ENCODE measurements around the gene TMEM150C. TPM values are rescaled to one million over a fixed set of nuclear protein-coding genes. Genes with fewer than 3 reads are reported as not detected.

Gene TMEM150C
- total and polyA plus RNA-seq, 2 experiments from 2014 or later = 0.22 to 0.44 TPM

DNA sequence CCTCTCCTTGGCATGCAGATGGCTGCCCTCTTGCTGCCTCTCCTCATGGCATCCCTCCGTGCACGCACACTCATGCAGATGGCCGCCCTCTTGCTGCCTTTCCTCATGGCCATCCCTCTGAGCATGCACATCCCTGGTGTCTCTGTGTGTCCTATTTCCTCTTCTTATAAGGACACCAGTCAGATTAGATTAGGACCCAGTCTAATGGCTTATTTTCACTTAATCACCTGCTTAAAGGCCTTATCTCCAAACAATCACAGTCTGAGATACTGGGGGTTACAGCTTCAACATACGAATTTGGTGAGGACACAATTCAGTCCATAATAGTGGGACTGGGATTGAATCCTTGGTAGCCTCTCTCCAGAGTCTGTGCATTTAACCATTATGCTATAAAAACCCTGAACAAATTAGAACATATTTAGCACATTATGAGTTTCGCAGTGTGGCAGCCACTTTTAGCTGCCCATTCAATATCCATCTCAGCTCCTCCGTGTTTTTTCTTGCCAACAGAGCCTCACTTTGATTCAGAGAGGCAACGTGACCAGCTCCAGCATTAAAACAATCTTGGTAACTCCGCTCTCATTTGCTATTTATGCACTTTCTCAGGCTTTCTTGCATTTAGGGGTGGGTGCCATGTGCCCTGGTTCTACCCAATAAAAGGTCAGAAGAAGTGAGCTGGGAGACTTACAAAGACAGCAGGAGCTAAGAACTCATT, 26.2 kb upstream of the TMEM150C start:
- in situ Hi-C loops (cut with MboI) = no loop called here
- H3K27me3 ChIP-seq (replicated peaks; ENCODE audit: insufficient read depth) = peaks cover 20% of the 10 kb centered on the region
- no peak for TF ChIP-seq EZH2phosphoT487 (IDR thresholded peaks at IDR 0.05; ENCODE audit: insufficient read depth, low read depth)
- TF ChIP-seq EZH2 (IDR thresholded peaks at IDR 0.05; ENCODE audit: insufficient read depth, poor library complexity, severe bottlenecking) = no peak
- H3K4me1 ChIP-seq (ENCODE audit: insufficient read depth) = no peaks in the 10 kb centered on the region
- no peaks in the 10 kb centered on the region for H3F3A ChIP-seq (ENCODE audit: insufficient read depth)
- H3K9me2 ChIP-seq (ENCODE audit: insufficient read depth) = no peaks in the 10 kb centered on the region
- H3K9me3 ChIP-seq (ENCODE audit: low read depth) = no peaks in the 10 kb centered on the region
- H2AFZ ChIP-seq = no peak overlapping the region
- WGBS, 2 experiments (ENCODE audit: low coverage in 1 of 2, low lambda C conversion rate in 2 of 2, missing lambda C conversion rate in 2 of 2) = 62 to 68% methylated on average over 8 of the region's 8 CpGs
- no peak overlapping the region for H3K27ac ChIP-seq
- no peaks in the 10 kb centered on the region for H4K20me1 ChIP-seq (ENCODE audit: insufficient read depth)
- no peak overlapping the region for H3K4me2 ChIP-seq (ENCODE audit: unreplicated experiment)
- no peak overlapping the region for H3K4me3 ChIP-seq
- no peaks in the 10 kb centered on the region for H3K36me3 ChIP-seq (ENCODE audit: low read depth)
- no peaks in the 10 kb centered on the region for H3K79me2 ChIP-seq (ENCODE audit: insufficient read depth)
- DNase-seq = no peak
- no peak overlapping the region for H3K9ac ChIP-seq

DNA sequence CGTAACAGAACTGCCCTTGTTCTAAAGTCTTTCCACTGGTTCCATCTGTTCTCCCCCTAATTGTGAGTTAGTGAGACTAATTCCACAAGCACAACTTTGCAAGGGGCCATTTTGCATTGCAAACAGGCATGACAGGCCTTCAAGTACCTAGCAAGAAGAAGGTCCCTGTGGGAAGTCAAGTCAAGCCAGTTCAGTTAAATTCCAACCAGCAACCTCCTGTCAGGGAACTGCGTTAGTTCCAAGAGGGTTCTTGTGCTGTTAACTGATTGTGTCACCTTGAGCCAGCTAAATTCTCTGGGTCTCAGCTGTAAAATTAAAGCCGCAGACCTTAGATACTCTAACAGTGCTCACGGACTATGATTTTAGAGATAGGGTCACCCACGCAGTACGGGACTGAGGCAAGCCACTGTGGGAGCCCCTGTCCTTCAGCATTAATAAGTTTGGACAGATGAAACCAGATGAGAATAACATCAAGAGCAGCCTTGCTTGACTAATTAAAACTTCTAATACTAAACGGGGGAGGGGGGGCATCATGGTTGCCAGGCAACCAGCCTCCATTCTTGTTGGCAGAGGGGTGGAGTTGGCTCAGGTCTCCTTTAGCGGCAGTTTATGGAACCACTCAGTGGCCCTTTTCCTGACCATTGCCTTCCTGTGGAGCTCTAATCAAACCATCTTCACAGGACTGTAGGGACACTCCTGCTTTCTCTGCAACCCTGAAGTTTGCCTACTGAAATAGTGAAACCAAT, 24.1 kb upstream of the TMEM150C start:
- H3K79me2 ChIP-seq (ENCODE audit: insufficient read depth) = no peaks in the 10 kb centered on the region
- H3K27me3 ChIP-seq (replicated peaks; ENCODE audit: insufficient read depth) = peaks cover 6% of the 10 kb centered on the region; the same call in 1 of the 2 replicates
- no peaks in the 10 kb centered on the region for H3K4me1 ChIP-seq (ENCODE audit: insufficient read depth)
- 60 to 63% methylated on average over 8 of the region's 8 CpGs for WGBS, 2 experiments (ENCODE audit: low coverage in 1 of 2, low lambda C conversion rate in 2 of 2, missing lambda C conversion rate in 2 of 2)
- no peaks in the 10 kb centered on the region for H4K20me1 ChIP-seq (ENCODE audit: insufficient read depth)
- H3K9me2 ChIP-seq (ENCODE audit: insufficient read depth) = no peaks in the 10 kb centered on the region
- DNase-seq = no peak
- H3K9ac ChIP-seq = no peak overlapping the region
- no peaks in the 10 kb centered on the region for H3K9me3 ChIP-seq (ENCODE audit: low read depth)
- no peak overlapping the region for H2AFZ ChIP-seq
- no peak overlapping the region for H3K4me2 ChIP-seq (ENCODE audit: unreplicated experiment)
- TF ChIP-seq EZH2phosphoT487 (IDR thresholded peaks at IDR 0.05; ENCODE audit: insufficient read depth, low read depth) = no peak
- no peak for TF ChIP-seq EZH2 (IDR thresholded peaks at IDR 0.05; ENCODE audit: insufficient read depth, poor library complexity, severe bottlenecking)
- H3K27ac ChIP-seq = no peak overlapping the region
- in situ Hi-C loops (cut with MboI) = no loop called here
- H3K4me3 ChIP-seq = no peak overlapping the region
- H3F3A ChIP-seq (ENCODE audit: insufficient read depth) = no peaks in the 10 kb centered on the region
- no peaks in the 10 kb centered on the region for H3K36me3 ChIP-seq (ENCODE audit: low read depth)

DNA sequence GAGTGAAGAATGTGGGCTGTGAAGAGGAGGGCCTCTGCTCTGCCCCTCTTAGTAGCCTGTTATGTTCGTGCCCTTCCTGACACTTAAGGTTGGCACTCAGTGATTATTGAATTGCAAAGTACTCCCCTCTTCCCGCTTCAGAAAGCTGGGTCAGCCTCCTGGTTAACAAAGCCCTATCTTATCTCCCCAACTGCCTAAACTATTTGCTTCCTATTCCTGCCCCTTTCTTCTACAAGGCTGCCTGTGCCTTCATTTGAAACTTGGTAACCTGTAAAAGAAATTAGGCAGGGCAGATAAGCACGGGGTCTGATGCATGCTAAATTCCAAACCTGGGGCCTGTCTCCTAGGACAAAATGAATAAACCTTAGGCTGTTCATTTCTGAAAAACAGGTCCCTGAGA, 23.1 kb upstream of the TMEM150C start:
- no peak overlapping the region for H2AFZ ChIP-seq
- no peaks in the 10 kb centered on the region; the same call in 1 of the 2 replicates for H3K27me3 ChIP-seq (replicated peaks; ENCODE audit: insufficient read depth)
- no peaks in the 10 kb centered on the region for H3K36me3 ChIP-seq (ENCODE audit: low read depth)
- no peak overlapping the region for H3K9ac ChIP-seq
- no peak for DNase-seq
- no peaks in the 10 kb centered on the region for H3F3A ChIP-seq (ENCODE audit: insufficient read depth)
- no peak overlapping the region for H3K4me2 ChIP-seq (ENCODE audit: unreplicated experiment)
- no peak for TF ChIP-seq EZH2 (IDR thresholded peaks at IDR 0.05; ENCODE audit: insufficient read depth, poor library complexity, severe bottlenecking)
- no peak for TF ChIP-seq EZH2phosphoT487 (IDR thresholded peaks at IDR 0.05; ENCODE audit: insufficient read depth, low read depth)
- H3K27ac ChIP-seq = no peak overlapping the region
- H4K20me1 ChIP-seq (ENCODE audit: insufficient read depth) = no peaks in the 10 kb centered on the region
- H3K9me3 ChIP-seq (ENCODE audit: low read depth) = no peaks in the 10 kb centered on the region
- H3K4me1 ChIP-seq (ENCODE audit: insufficient read depth) = no peaks in the 10 kb centered on the region
- in situ Hi-C loops (cut with MboI) = no loop called here
- no peaks in the 10 kb centered on the region for H3K9me2 ChIP-seq (ENCODE audit: insufficient read depth)
- no peak overlapping the region for H3K4me3 ChIP-seq
- WGBS, 2 experiments (ENCODE audit: low coverage in 1 of 2, low lambda C conversion rate in 2 of 2, missing lambda C conversion rate in 2 of 2) = 51 to 53% methylated on average over 3 of the region's 3 CpGs
- H3K79me2 ChIP-seq (ENCODE audit: insufficient read depth) = no peaks in the 10 kb centered on the region

DNA sequence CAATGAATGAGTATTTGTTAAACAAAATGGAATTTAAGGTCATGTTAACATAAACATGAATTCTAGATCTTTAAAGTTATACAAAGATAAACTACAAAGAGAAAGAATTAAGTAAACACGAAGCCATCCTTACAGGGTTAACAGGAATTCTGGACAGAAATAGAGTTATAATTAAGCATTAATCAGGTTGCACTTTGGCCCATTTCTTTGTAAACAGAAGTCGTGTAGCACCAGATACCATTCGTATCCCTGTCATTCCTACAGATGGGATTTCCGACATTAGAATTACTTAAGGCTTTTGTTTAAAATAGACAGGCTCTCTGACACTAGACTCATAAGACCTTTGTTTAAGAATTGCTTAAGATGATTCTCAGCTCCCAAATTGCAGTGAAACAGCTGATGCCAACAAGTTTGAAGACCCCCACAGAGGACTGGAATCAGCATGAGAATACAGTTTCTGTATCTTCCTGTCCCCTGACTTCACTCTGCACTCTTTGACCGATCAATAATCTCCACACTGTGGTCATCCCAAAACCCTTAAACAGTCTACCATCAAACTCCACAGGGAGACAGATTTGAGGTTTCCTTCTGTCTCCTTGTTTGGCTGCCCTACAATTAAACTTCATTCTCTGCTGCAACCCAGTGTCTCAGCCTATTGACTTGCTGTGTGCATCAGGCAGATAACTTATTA, 22.3 kb upstream of the TMEM150C start:
- no peak for DNase-seq
- H4K20me1 ChIP-seq (ENCODE audit: insufficient read depth) = no peaks in the 10 kb centered on the region
- peaks cover 4% of the 10 kb centered on the region; the same call in 1 of the 2 replicates for H3K27me3 ChIP-seq (replicated peaks; ENCODE audit: insufficient read depth)
- no peaks in the 10 kb centered on the region for H3K9me2 ChIP-seq (ENCODE audit: insufficient read depth)
- H3K36me3 ChIP-seq (ENCODE audit: low read depth) = no peaks in the 10 kb centered on the region
- H3K9ac ChIP-seq = no peak overlapping the region
- H3F3A ChIP-seq (ENCODE audit: insufficient read depth) = no peaks in the 10 kb centered on the region
- no peaks in the 10 kb centered on the region for H3K79me2 ChIP-seq (ENCODE audit: insufficient read depth)
- no peak overlapping the region for H2AFZ ChIP-seq
- H3K27ac ChIP-seq = no peak overlapping the region
- in situ Hi-C loops (cut with MboI) = no loop called here
- no peaks in the 10 kb centered on the region for H3K9me3 ChIP-seq (ENCODE audit: low read depth)
- no peak overlapping the region for H3K4me2 ChIP-seq (ENCODE audit: unreplicated experiment)
- no peak overlapping the region for H3K4me3 ChIP-seq
- 51 to 54% methylated on average over 5 of the region's 5 CpGs for WGBS, 2 experiments (ENCODE audit: low coverage in 1 of 2, low lambda C conversion rate in 2 of 2, missing lambda C conversion rate in 2 of 2)
- H3K4me1 ChIP-seq (ENCODE audit: insufficient read depth) = no peaks in the 10 kb centered on the region
- no peak for TF ChIP-seq EZH2phosphoT487 (IDR thresholded peaks at IDR 0.05; ENCODE audit: insufficient read depth, low read depth)
- TF ChIP-seq EZH2 (IDR thresholded peaks at IDR 0.05; ENCODE audit: insufficient read depth, poor library complexity, severe bottlenecking) = no peak
